NCI-H1930 (cell line): ENCODE results near the gene ITGAL.
A peak's percentile ranks its signal among the peaks of the same experiment; 100 is the strongest.
"Not testable (repeated sequence)": the region's sequence is repeated elsewhere in the genome, so short reads cannot be mapped to it uniquely, and the experiment has no call there.

Experiments
- DNase-seq, 2 experiments: peaks; one replicate each; lab custom pipeline; 2025; lab: John Stamatoyannopoulos, UW

Gene ITGAL

DNA sequence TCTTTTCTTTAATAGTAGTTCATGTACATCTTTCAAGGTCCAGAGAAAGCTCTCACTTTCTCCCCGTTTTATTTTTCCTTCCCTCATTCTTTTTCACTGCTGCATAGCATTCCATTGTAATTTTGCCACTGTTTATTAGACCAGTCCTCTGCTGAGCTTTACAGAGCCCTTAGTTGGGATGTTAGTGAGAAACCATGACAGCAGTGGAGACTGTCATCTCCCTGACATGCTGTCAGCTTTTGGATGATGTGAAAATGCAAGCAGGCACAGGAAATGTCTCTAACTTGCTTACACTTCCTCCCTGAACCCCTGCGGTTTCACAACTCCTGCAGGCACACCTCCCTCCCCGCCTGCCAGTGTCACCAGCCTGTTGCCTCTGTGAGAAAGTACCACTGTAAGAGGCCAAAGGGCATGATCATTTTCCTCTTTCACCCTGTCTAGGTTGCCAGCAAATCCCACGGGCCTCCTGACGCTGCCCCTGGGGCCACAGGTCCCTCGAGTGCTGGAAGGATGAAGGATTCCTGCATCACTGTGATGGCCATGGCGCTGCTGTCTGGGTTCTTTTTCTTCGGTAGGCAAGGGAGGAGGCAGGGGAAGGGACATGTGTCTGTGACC, at the start of gene ITGAL:
ITGAL (plus strand) TSS at position 415 of the 615 bp plus-strand sequence; CDS start at position 511, 96 bp downstream.
- DNase-seq, result no peak

DNA sequence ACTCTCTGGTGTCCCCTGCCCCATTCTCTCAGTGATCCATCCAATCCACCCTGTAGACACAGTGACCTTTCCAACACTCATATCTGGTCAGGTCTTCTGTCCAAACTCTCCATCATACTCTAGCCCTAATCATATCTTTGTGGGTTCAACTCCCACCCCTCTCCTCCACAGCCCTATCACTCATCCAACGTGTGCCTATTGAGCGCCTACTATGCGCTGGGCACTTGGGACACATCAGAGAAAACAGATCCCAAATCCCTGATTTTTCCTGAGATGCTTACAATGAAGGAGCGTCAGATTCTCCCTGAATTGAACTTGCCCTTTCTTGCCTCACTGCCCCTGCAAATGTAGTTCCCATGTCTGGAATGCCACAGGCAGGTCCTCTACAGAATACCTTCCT, 44.5 kb upstream of the ITGAL start:
- no peak for DNase-seq

DNA sequence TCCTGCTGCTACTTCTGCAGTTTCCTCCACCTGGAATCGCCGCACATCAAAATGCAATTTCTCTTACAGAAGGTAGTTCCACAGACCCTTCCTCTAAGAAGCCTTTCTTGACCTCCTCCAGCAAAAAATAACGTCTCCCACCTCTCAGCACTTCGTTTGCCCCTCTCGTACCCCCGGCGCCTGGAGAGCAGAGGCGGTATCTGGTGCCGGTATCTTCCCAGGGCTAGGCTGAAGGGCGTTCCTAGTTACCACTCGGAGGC, 43.2 kb upstream of the ITGAL start:
- DNase-seq, result no peak

GRCh38 chr16:30429678-30430427, 42.7 kb upstream of the ITGAL start, which contains the start of gene DCTPP1:
DCTPP1 (minus strand) TSS chr16:30430030; CDS start chr16:30429980, 50 bp downstream.
- DNase-seq, result peak; percentile 99 to 100

GRCh38 chr16:30430428-30430970, 42.0 kb upstream of the ITGAL start:
- peak; percentile 80 to 83 for DNase-seq

DNA sequence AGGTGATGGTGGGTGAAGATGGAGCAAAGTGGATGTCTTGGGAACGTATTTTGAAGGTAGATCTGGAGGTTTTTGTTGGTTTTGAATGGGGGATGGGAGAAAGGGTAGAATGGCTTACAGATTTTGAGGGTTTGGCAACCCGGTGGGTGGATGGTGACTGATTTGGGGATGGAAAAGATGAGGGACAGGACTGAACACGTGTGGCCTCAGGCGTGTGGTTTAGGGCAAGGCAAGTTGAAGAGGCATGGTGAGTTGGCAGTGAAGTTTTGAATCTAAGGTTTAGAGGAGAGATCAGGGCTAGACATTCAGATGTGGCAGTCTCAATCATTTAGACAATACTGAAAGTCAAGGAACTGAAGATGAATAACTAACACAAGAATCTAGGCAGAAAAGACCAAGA, 37.7 kb upstream of the ITGAL start:
- no peak for DNase-seq

GRCh38 chr16:30437511-30438046, 35.0 kb upstream of the ITGAL start:
- peak in 1 of 2 experiments; percentile 47 for DNase-seq

DNA sequence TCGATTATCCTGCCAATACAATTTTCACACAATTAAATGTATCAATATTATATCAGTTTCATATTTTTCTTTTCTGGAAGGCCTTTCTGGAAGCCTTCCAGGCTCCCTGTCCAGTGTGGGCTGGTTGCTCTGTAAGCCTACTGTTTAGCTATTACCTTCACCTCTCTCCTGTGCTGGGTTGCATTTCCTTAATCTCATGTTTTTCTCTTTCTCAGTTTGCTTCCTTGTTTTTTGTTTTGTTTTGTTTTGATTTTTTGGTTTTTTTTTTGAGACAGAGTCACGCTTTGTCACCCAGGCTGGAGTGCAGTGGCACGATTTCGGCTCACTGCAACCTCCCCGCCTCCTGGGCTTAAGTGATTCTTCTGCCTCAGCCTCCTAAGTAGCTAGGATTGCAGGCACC, 33.7 kb upstream of the ITGAL start:
- DNase-seq, result no peak

GRCh38 chr16:30439720-30440348, 32.7 kb upstream of the ITGAL start:
- no peak for DNase-seq

DNA sequence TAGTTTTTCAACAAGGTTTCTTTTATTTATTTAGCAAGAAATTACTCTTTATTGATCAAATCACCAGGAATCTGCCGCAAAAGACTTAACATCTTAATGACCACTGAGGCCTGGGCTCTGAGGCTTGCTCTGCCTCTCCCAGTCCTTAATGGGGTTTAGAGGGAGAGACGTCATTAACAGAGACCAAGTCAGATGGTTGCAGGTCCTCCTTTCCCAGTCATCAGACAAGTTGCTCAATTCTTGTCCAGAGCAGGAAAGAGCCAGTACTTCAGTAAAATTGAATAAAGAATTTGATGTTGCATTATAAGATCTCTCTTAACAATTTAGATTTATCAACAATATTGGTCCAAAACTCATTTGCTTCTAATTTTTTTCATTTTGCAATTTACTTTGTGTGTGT, 28.9 kb upstream of the ITGAL start:
- no peak for DNase-seq

DNA sequence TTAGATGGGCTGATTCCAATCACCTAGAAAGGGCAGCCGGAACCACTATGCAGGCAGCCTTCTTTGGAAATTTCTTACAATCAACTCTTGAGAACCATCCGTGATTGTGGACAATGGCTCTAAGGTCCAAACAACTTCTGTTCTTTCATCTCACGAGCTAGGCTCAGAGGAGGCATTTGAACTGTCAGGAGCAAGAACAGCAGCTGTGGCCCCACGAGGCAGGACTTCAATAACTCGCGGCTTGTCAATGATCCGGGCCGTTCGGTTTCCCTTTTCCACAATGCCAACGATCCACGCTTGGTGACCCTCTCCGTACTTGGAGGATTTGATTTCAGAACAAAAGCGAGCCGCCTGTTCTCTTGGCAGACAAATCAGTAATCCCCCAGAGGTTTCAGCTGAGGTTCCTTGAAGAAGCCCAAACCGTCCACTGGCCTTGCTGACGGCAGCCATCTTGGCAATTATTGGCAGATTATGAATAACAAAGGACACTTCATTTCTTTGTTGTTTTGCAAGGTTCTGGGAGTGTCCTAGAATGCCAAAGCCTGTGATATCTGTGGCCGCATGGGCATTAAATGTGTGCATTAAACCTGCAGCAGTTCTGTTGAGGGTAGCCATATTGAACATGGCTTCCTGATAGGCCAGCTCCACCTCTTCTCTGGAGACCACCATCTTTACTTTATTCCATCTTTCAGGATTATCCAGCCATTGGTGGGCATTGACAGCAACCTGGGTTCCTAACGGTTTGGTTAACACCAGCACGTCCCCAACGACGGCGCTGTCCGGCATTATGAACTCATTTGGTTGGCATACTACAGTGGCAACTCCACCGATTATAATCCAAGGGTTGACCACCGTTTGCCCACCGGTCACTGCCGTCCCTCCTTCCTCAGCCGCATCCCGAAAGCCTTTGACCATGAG, 28.1 kb upstream of the ITGAL start:
- DNase-seq, result no peak

DNA sequence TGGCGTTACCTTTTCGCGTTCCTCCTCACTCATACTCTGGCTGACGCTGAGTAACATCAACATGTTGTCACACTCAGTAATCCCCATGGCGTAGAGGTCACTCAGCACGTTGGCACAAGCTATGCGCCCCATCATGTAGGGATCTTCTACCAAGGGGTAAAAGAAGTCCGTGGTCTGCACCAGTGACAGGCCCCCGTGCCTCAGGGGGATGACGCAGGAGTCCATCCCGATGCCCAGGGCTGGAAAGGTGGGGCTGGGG, 27.5 kb upstream of the ITGAL start:
- no peak for DNase-seq

DNA sequence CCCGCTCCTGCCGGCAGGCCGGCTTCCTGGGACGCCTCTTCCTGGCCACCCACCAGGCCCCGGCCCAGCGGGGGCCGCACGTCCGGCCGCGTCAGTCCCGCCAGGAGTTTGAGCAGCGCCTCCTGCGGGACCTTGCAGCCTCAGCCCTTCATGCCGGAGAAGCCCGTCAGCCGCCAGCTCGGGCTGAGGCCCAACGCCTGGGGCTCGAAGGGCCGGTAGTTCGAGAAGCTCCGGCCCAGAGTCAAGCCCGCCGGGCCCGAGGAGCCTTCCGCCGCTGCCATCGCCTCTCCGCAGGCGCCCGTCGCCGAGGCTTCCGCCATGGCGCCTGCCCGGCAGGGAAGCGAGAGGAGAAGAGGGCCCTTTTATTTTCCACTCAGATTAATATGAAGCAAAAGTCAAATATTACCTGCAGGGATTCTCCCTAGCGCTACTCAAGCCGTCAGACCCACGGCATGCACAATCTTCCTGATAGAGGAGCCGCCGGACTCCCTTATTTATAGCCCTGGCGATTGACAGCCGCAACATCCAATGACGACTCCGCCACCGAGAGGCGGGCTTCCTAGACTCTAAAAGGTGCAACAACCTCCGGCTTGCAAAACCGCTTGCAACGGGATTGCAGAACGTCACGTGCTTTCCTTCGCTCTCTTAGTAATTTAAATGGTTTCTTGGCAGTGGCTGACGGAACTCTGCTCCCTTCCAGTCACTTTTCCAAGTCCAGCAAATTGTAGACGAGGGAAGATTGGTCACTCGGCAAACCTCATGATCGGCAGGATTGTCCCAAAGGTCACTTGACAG, 26.9 kb upstream of the ITGAL start, which contains the start of gene SEPHS2:
SEPHS2 (minus strand) TSS at position 467 of the 795 bp plus-strand sequence; CDS start at position 320, 147 bp downstream.
- DNase-seq, result peak; percentile 91 to 97

DNA sequence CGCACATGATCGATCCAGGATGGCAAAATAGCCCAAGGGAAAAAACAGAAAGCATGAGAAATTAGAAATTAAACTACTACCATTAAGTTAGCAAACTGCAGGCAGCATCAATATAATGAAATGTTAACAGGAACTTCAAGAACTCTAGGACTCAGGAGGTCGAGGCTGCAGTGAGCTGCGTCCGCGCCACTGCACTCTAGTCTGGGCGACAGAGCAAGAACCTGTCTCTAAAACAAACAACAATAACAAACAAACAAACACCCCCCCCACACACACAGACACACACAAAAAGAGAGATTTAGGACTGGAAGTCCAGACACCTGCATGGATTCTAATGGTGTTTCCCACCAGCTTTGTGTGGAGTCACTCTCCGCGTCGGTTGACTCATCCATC, 26.3 kb upstream of the ITGAL start:
- no peak for DNase-seq

DNA sequence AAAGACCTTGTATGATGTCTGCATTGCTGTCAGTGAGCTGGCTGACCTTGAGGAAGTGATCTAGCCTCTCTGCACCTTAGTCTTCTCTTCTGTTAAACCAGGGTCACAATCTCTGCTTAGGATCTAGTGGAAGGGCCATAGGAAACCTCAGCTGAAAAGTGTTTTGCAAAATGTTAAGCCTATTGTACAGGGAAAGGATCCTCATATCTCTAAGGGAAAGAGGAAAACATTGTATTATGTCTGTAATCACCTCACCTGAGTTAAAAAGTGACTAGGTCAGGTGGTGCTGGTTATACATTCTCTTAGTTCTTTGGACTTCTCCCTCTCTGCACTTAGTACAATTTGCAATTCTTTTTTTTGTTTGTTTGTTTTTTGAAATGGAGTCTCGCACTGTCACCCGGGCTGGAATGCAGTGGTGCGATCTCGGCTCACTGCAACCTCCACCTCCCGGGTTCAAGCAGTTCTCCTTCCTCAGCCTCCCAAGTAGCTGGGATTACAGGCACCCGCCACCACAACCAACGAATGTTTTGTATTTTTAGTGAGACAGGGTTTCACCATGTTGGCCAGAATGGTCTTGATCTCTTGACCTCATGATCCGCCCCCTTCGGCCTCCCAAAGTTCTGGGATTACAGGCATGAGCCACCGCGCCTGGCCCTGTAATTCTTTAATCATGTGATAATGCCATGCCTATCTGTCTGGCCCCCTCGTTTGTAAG, 24.9 kb upstream of the ITGAL start:
- no peak for DNase-seq

DNA sequence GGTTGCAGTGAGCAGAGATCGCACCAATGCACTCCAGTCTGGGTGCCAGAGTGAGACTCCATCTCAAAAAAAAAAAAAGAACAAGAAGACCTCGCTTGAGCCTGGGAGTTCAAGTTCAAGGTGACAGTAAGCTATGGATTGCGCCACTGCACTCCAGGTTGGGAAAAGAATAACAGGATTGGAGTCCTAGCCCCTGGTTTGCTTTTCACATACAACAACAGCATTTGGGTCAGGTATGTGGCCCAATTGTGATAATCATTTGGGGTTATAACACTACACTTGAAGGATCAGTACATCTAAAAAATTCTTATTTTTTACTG, 23.5 kb upstream of the ITGAL start:
- no peak for DNase-seq

GRCh38 chr16:30452709-30453580, 19.6 kb upstream of the ITGAL start:
- DNase-seq, result not testable (repeated sequence)

- DNase-seq, result no peak
Observed at GRCh38 chr16:30456302-30456701, 16.2 kb upstream of the ITGAL start.

DNA sequence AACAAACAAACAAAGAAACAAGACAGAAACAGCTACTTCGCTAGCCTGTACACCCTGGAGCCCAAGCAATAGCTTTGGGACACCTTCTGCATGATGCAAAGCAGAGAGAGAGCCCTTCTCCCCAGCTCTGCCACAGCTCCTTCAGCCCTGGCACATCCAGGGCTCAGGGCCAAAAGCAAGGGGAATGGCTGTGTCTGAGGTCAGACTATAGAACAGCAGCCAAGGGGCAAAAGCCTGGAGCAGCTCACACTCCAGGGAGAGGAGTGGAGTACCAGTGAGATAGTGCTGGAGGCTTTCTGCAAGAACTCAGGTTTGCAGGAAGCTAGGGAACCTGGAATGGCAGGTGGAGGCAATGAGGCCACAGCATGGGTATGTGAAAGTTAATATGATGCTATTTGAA, 15.3 kb upstream of the ITGAL start:
- DNase-seq, result no peak
